Dendritic cell treated with granulocyte-macrophage colony-stimulating factor and Interleukin-4, amounts not matched to agents 40 ng/mL and 50 ng/mL, for 4 days (primary cell): ENCODE measurements around the gene B4GALT3.

Experiments
- H3K27ac Mint-ChIP-seq: one replicate; pipeline ENCODE4 v1.8.0; 2022; ENCODE audit warnings: mild to moderate bottlenecking, mixed read lengths
- H3K27me3 Mint-ChIP-seq: one replicate; pipeline ENCODE4 v1.8.0; 2022; ENCODE audit warnings: mild to moderate bottlenecking, mixed read lengths
- H3K36me3 Mint-ChIP-seq: one replicate; pipeline ENCODE4 v1.8.0; 2022; ENCODE audit warnings: low read depth, mixed read lengths
- H3K4me1 Mint-ChIP-seq: one replicate; pipeline ENCODE4 v1.8.0; 2022; ENCODE audit warnings: low read depth, mixed read lengths
- H3K4me3 Mint-ChIP-seq: one replicate; pipeline ENCODE4 v1.8.0; 2022; ENCODE audit warnings: mild to moderate bottlenecking, moderate library complexity, mixed read lengths
- H3K9me3 Mint-ChIP-seq: one replicate; pipeline ENCODE4 v1.8.0; 2022; ENCODE audit warnings: mixed read lengths
- intact Hi-C: fragments of 100-400 bp; cut with micrococcal nuclease; formaldehyde crosslinking; loops from one replicate; pipeline ENCODE4 v1.15.0; 2022

B4GALT3 gene

GRCh38 chr1:161217831-161218230 is 40.5 kb upstream of the B4GALT3 start:
- no peaks in the 10 kb centered on the region for H3K9me3 Mint-ChIP-seq
- H3K27ac Mint-ChIP-seq, result peak overlapping the region; percentile 98
- H3K36me3 Mint-ChIP-seq, result peaks cover 91% of the 10 kb centered on the region
- intact Hi-C loops, result no loop called here
- peaks cover 68% of the 10 kb centered on the region for H3K4me1 Mint-ChIP-seq
- peak overlapping the region; percentile 72 for H3K4me3 Mint-ChIP-seq
- H3K27me3 Mint-ChIP-seq, result no peaks in the 10 kb centered on the region

GRCh38 chr1:161216945-161217712 is 39.8 kb upstream of the B4GALT3 start:
- Mint-ChIP-seq H3K27me3 (no peaks in the 10 kb centered on the region), H3K36me3 (peaks cover 91% of the 10 kb centered on the region), H3K4me3 (peak overlapping the region; percentile 100), H3K27ac (peak overlapping the region; percentile 98), H3K4me1 (peaks cover 61% of the 10 kb centered on the region), H3K9me3 (no peaks in the 10 kb centered on the region)
- intact Hi-C loops, result no loop called here

GRCh38 chr1:161215076-161215475 is 37.8 kb upstream of the B4GALT3 start, which contains the start of gene FCER1G:
TSS of gene FCER1G (plus strand) at chr1:161215295. CDS start at chr1:161215322, 27 bp downstream.
- peak within 1 kb of the TSS; percentile 98 for H3K27ac Mint-ChIP-seq
- intact Hi-C loops, result loop anchor here (1.0 kb wide), 1 partner anchor 13 kb away; the partner anchor contains the start of gene NDUFS2
- H3K36me3 Mint-ChIP-seq, result peaks cover 93% of the 10 kb centered on the region
- no peaks in the 10 kb centered on the region for H3K27me3 Mint-ChIP-seq
- peaks cover 63% of the 10 kb centered on the region for H3K4me1 Mint-ChIP-seq
- peak within 1 kb of the TSS; percentile 100 for H3K4me3 Mint-ChIP-seq
- H3K9me3 Mint-ChIP-seq, result no peaks in the 10 kb centered on the region

- Mint-ChIP-seq H3K9me3 (no peaks in the 10 kb centered on the region), H3K27me3 (no peaks in the 10 kb centered on the region), H3K4me1 (peaks cover 63% of the 10 kb centered on the region), H3K27ac (peak overlapping the region; percentile 98), H3K36me3 (peaks cover 93% of the 10 kb centered on the region), H3K4me3 (peak overlapping the region; percentile 100)
- intact Hi-C loops, result loop anchor here (5.0 kb wide), 1 partner anchor 168 kb away; no protein-coding TSS in a partner anchor
Observed at GRCh38 chr1:161214369-161214768, 37.1 kb upstream of the B4GALT3 start.

- Mint-ChIP-seq H3K27ac (peak overlapping the region; percentile 52), H3K4me3 (no peak overlapping the region), H3K36me3 (peaks cover 100% of the 10 kb centered on the region), H3K4me1 (peaks cover 46% of the 10 kb centered on the region), H3K27me3 (no peaks in the 10 kb centered on the region), H3K9me3 (no peaks in the 10 kb centered on the region)
- intact Hi-C loops, result loop anchor here (2.0 to 5.0 kb wide), 2 partner anchors 15 to 172 kb away; no protein-coding TSS in a partner anchor
Observed at GRCh38 chr1:161209790-161210409, 32.6 kb upstream of the B4GALT3 start.

- Mint-ChIP-seq H3K36me3 (peaks cover 88% of the 10 kb centered on the region), H3K27me3 (no peaks in the 10 kb centered on the region), H3K9me3 (no peaks in the 10 kb centered on the region), H3K27ac (no peak overlapping the region), H3K4me1 (peaks cover 45% of the 10 kb centered on the region), H3K4me3 (no peak overlapping the region)
- intact Hi-C loops, result no loop called here
Observed at GRCh38 chr1:161207173-161207572, 29.9 kb upstream of the B4GALT3 start.

- Mint-ChIP-seq H3K4me3 (no peak overlapping the region), H3K9me3 (no peaks in the 10 kb centered on the region), H3K27ac (peak overlapping the region; percentile 6), H3K4me1 (peaks cover 49% of the 10 kb centered on the region), H3K36me3 (peaks cover 82% of the 10 kb centered on the region), H3K27me3 (no peaks in the 10 kb centered on the region)
- intact Hi-C loops, result no loop called here
Observed at GRCh38 chr1:161206411-161207140, 29.3 kb upstream of the B4GALT3 start.

GRCh38 chr1:161201836-161202712 is 24.8 kb upstream of the B4GALT3 start, which contains the start of gene NDUFS2:
TSS of gene NDUFS2 (plus strand) at chr1:161202367. CDS start at chr1:161202386, 19 bp downstream.
- Mint-ChIP-seq H3K36me3 (peaks cover 37% of the 10 kb centered on the region), H3K27me3 (peaks cover 4% of the 10 kb centered on the region), H3K27ac (peak within 1 kb of the TSS; percentile 95), H3K4me1 (peaks cover 73% of the 10 kb centered on the region), H3K9me3 (no peaks in the 10 kb centered on the region), H3K4me3 (peak within 1 kb of the TSS; percentile 87)
- intact Hi-C loops, result loop anchor here (1.0 kb wide), 1 partner anchor 13 kb away; the partner anchor contains the start of gene FCER1G

GRCh38 chr1:161200992-161201835 is 23.9 kb upstream of the B4GALT3 start:
- H3K4me1 Mint-ChIP-seq, result peaks cover 77% of the 10 kb centered on the region
- peak overlapping the region; percentile 95 for H3K27ac Mint-ChIP-seq
- no peaks in the 10 kb centered on the region for H3K9me3 Mint-ChIP-seq
- peaks cover 28% of the 10 kb centered on the region for H3K36me3 Mint-ChIP-seq
- H3K4me3 Mint-ChIP-seq, result peak overlapping the region; percentile 87
- intact Hi-C loops, result no loop called here
- H3K27me3 Mint-ChIP-seq, result peaks cover 4% of the 10 kb centered on the region

- peak overlapping the region; percentile 95 for H3K27ac Mint-ChIP-seq
- H3K9me3 Mint-ChIP-seq, result no peaks in the 10 kb centered on the region
- peaks cover 82% of the 10 kb centered on the region for H3K4me1 Mint-ChIP-seq
- H3K4me3 Mint-ChIP-seq, result no peak overlapping the region
- H3K36me3 Mint-ChIP-seq, result peaks cover 21% of the 10 kb centered on the region
- intact Hi-C loops, result no loop called here
- H3K27me3 Mint-ChIP-seq, result peaks cover 4% of the 10 kb centered on the region
Observed at GRCh38 chr1:161200421-161200991, 23.2 kb upstream of the B4GALT3 start.

- Mint-ChIP-seq H3K36me3 (peaks cover 12% of the 10 kb centered on the region), H3K27ac (peak overlapping the region; percentile 95), H3K9me3 (no peaks in the 10 kb centered on the region), H3K4me3 (no peak overlapping the region), H3K27me3 (peaks cover 4% of the 10 kb centered on the region), H3K4me1 (peaks cover 82% of the 10 kb centered on the region)
- intact Hi-C loops, result no loop called here
Observed at GRCh38 chr1:161199506-161200139, 22.3 kb upstream of the B4GALT3 start.
